ENCODE measurements around the gene MEGF11.

DNA sequence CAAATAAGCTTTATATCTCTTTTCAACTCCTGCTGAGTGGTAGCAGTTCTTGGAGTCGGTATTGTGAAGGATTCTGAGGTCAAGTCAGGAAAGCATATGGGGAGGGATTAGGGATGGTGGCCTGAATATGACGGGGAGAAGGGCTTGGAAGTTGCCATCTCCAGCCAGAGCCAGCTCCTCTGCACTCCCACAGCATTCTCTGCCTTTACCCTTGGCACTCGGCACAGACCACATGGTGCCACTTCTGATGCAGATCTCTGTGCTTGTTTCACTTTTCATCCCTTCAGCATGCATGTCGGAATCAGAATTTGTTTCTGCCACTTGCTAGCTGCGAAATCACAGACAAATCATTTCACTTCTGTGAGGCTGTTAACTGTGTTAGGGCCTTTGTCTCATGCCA, 331.8 kb downstream of the MEGF11 start:
- TF ChIP-seq YY2 (tag by site-specific recombination; IDR thresholded peaks at IDR 0.05) (no peak), ZNF157 (tag by site-specific recombination; IDR thresholded peaks at IDR 0.05) (no peak), GFI1B (tag by site-specific recombination; IDR thresholded peaks at IDR 0.05) (no peak)
- TF ChIP-seq, protein P1, sequence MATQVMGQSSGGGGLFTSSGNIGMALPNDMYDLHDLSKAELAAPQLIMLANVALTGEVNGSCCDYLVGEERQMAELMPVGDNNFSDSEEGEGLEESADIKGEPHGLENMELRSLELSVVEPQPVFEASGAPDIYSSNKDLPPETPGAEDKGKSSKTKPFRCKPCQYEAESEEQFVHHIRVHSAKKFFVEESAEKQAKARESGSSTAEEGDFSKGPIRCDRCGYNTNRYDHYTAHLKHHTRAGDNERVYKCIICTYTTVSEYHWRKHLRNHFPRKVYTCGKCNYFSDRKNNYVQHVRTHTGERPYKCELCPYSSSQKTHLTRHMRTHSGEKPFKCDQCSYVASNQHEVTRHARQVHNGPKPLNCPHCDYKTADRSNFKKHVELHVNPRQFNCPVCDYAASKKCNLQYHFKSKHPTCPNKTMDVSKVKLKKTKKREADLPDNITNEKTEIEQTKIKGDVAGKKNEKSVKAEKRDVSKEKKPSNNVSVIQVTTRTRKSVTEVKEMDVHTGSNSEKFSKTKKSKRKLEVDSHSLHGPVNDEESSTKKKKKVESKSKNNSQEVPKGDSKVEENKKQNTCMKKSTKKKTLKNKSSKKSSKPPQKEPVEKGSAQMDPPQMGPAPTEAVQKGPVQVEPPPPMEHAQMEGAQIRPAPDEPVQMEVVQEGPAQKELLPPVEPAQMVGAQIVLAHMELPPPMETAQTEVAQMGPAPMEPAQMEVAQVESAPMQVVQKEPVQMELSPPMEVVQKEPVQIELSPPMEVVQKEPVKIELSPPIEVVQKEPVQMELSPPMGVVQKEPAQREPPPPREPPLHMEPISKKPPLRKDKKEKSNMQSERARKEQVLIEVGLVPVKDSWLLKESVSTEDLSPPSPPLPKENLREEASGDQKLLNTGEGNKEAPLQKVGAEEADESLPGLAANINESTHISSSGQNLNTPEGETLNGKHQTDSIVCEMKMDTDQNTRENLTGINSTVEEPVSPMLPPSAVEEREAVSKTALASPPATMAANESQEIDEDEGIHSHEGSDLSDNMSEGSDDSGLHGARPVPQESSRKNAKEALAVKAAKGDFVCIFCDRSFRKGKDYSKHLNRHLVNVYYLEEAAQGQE (tag by site-specific recombination; IDR thresholded peaks at IDR 0.05), result no peak
